Measurements from ENCODE around the gene ATP6V1E1. TPM values are rescaled to one million over a fixed set of nuclear protein-coding genes. Genes with fewer than 3 reads are reported as not detected.
A peak's percentile ranks its signal among the peaks of the same experiment; 100 is the strongest.
"Not testable (repeated sequence)": the region's sequence is repeated elsewhere in the genome, so short reads cannot be mapped to it uniquely, and the experiment has no call there.

The ATP6V1E1 gene
- polyA plus RNA-seq, 3 donors, result 114 to 147 (median 144) TPM

DNA sequence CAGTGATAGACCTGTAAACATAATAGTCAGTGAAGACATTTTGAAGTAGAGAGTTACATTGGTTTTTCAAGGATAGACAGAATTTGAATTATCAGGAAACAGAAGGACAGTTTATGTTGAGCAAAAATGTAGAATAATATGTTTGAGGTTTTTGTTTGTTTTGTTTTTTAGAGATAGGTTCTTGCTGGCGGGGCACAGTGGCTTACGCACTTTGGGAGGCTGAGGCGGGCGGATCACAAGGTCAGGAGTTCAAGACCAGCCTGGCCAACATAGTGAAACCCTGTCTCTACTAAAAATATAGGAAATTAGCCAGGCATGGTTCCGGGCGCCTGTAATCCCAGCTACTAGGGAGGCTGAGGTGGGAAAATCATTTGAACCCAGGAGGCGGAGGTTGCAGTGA is 45.6 kb upstream of the ATP6V1E1 start:
- Histone ChIP-seq H3K4me3 (replicated peaks in 1 of 3; ENCODE audit: low read depth in 2 of 3, low read length in 3 of 3) (no peak overlapping the region), H3K9ac (ENCODE audit: insufficient read depth, low read length, poor library complexity, severe bottlenecking) (no peak overlapping the region), H3K9me3 (replicated peaks in 1 of 2; ENCODE audit: control insufficient read depth in 1 of 2, insufficient read depth in 1 of 2, low read length in 2 of 2) (no peaks in the 10 kb centered on the region), H4K20me1 (ENCODE audit: insufficient read depth, low read length) (no peaks in the 10 kb centered on the region), H3K4me1 (ENCODE audit: control insufficient read depth in 1 of 2, insufficient read depth in 2 of 2, low read length in 2 of 2) (peaks cover 69% of the 10 kb centered on the region in 2 donors), H3K27me3 (ENCODE audit: control insufficient read depth in 2 of 2, insufficient read depth in 2 of 2, low read length in 2 of 2) (no peaks in the 10 kb centered on the region), H3K4me2 (replicated peaks; ENCODE audit: extremely low read depth, low read length, poor library complexity, severe bottlenecking) (no peak overlapping the region), H3K36me3 (replicated peaks in 1 of 2; ENCODE audit: control insufficient read depth in 1 of 2, insufficient read depth in 2 of 2, low read length in 2 of 2) (peaks cover 2 to 16% of the 10 kb centered on the region in 2 donors), H3K79me2 (ENCODE audit: insufficient read depth, low read length) (peaks cover 100% of the 10 kb centered on the region), H2AFZ (ENCODE audit: insufficient read depth, low read depth, low read length, poor library complexity, severe bottlenecking) (no peak overlapping the region), H3K27ac (ENCODE audit: low read depth in 1 of 2, low read length in 2 of 2) (peak overlapping the region; percentile 28 to 62)
- H3K9me3 Mint-ChIP-seq, result peaks cover 0 to 6% (median 1%) of the 10 kb centered on the region in 7 donors
- H3K27me3 Mint-ChIP-seq (ENCODE audit: low read depth in 3 of 3), result peaks cover 0 to 1% (median 0%) of the 10 kb centered on the region in 3 donors
- WGBS (ENCODE audit: insufficient coverage), result 100% methylated on average over 1 of the region's 7 CpGs
- peak overlapping the region; percentile 65 to 93 (median 87) for H3K27ac Mint-ChIP-seq
- intact Hi-C loops (cut with micrococcal nuclease), result loop anchor here in 1 of 2 donors (5.0 kb wide), 1 partner anchor 37 kb away; the partner anchor contains the start of gene BCL2L13
- TF ChIP-seq, protein P1, sequence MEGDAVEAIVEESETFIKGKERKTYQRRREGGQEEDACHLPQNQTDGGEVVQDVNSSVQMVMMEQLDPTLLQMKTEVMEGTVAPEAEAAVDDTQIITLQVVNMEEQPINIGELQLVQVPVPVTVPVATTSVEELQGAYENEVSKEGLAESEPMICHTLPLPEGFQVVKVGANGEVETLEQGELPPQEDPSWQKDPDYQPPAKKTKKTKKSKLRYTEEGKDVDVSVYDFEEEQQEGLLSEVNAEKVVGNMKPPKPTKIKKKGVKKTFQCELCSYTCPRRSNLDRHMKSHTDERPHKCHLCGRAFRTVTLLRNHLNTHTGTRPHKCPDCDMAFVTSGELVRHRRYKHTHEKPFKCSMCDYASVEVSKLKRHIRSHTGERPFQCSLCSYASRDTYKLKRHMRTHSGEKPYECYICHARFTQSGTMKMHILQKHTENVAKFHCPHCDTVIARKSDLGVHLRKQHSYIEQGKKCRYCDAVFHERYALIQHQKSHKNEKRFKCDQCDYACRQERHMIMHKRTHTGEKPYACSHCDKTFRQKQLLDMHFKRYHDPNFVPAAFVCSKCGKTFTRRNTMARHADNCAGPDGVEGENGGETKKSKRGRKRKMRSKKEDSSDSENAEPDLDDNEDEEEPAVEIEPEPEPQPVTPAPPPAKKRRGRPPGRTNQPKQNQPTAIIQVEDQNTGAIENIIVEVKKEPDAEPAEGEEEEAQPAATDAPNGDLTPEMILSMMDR (IDR thresholded peaks at IDR 0.05), result no peak
- DNase-seq, result no peak
- H3K4me1 Mint-ChIP-seq, result peaks cover 78% of the 10 kb centered on the region
- peaks cover 18 to 41% of the 10 kb centered on the region in 2 donors for H3K36me3 Mint-ChIP-seq
- H3K4me3 Mint-ChIP-seq, result no peak overlapping the region

DNA sequence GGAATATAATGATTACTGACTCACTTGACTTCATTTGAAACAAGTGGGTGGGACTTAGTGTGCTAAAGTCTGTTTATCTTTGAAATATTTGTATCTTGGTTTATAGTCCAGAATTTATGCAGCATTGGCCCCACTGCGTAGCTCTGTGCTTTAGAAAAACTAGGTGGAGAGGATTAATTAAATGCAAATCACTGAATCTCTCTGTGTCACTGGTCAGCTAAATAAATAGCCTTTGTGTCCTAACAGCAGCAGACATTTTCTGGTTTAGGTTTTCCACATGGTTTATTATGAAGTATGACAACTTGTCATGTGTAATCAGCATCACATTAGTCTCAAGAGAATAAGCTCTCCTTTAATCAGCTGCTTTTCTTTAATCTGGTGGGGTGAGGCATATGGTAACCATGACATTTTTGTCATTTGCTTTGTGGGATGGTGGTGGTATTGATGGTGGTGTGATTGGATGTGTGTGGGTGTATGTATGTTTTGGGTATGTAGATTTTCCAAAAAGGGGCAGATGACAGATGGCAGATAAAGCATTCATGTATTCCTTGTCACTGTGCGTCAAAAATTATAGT is 44.0 kb upstream of the ATP6V1E1 start:
- no peaks in the 10 kb centered on the region for H4K20me1 ChIP-seq (ENCODE audit: insufficient read depth, low read length)
- peaks cover 19 to 43% of the 10 kb centered on the region in 2 donors for H3K36me3 Mint-ChIP-seq
- H3K4me1 ChIP-seq (ENCODE audit: control insufficient read depth in 1 of 2, insufficient read depth in 2 of 2, low read length in 2 of 2), result peaks cover 58 to 61% of the 10 kb centered on the region in 2 donors
- no peak overlapping the region for H2AFZ ChIP-seq (ENCODE audit: insufficient read depth, low read depth, low read length, poor library complexity, severe bottlenecking)
- peaks cover 2 to 16% of the 10 kb centered on the region in 2 donors for H3K36me3 ChIP-seq (replicated peaks in 1 of 2; ENCODE audit: control insufficient read depth in 1 of 2, insufficient read depth in 2 of 2, low read length in 2 of 2)
- peak in 1 of 3 donors; percentile 8 for DNase-seq
- H3K27me3 ChIP-seq (ENCODE audit: control insufficient read depth in 2 of 2, insufficient read depth in 2 of 2, low read length in 2 of 2), result no peaks in the 10 kb centered on the region
- no peaks in the 10 kb centered on the region for H3K9me3 ChIP-seq (replicated peaks in 1 of 2; ENCODE audit: control insufficient read depth in 1 of 2, insufficient read depth in 1 of 2, low read length in 2 of 2)
- no CpG with 5 or more reads among the region's 2 CpGs for WGBS (ENCODE audit: insufficient coverage)
- H3K27ac Mint-ChIP-seq, result peak overlapping the region; percentile 88 to 97 (median 94)
- peaks cover 68% of the 10 kb centered on the region for H3K4me1 Mint-ChIP-seq
- H3K9ac ChIP-seq (ENCODE audit: insufficient read depth, low read length, poor library complexity, severe bottlenecking), result no peak overlapping the region
- H3K4me3 ChIP-seq (replicated peaks in 1 of 3; ENCODE audit: low read depth in 2 of 3, low read length in 3 of 3), result peak overlapping the region in 1 of 3 experiments; percentile 6
- TF ChIP-seq, protein P1 (IDR thresholded peaks at IDR 0.05), result no peak
- H3K79me2 ChIP-seq (ENCODE audit: insufficient read depth, low read length), result peaks cover 99% of the 10 kb centered on the region
- peaks cover 0 to 7% (median 4%) of the 10 kb centered on the region in 7 donors for H3K9me3 Mint-ChIP-seq
- H3K4me3 Mint-ChIP-seq, result peak overlapping the region in 1 of 2 donors; percentile 63
- intact Hi-C loops (cut with micrococcal nuclease), result loop anchor here in 1 of 2 donors (5.0 kb wide), 1 partner anchor 35 kb away; the partner anchor contains the start of gene BCL2L13
- H3K27ac ChIP-seq (ENCODE audit: low read depth in 1 of 2, low read length in 2 of 2), result peak overlapping the region in 1 of 2 donors; percentile 83
- H3K27me3 Mint-ChIP-seq (ENCODE audit: low read depth in 3 of 3), result peaks cover 0 to 1% (median 0%) of the 10 kb centered on the region in 3 donors
- peak overlapping the region; percentile 40 for H3K4me2 ChIP-seq (replicated peaks; ENCODE audit: extremely low read depth, low read length, poor library complexity, severe bottlenecking)

DNA sequence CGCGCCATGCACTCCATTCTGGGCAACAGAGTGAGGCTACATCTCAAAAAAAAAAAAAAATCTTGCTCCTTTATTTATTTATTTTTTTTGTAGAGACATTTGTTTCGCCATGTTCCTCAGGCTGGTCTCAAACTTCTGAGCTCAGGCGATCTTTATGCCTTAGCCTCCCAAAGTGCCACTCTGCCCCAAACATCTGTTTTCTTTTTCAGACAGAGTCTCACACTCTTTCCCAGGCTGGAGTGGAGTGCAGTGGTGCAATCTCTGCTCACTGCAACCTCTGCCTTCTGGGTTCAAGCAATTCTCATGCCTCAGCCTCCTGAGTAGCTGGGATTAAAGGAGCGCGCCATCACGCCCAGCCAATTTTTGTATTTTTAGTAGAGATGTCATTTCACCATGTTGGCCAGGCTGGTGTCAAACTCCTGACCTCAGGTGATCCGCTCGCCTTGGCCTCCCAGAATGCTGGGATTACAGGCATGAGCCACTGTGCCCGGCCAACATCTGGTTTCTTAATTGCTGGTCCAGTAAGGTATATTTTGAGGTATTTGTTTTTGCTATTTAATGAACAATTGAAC is 43.1 kb upstream of the ATP6V1E1 start:
- Mint-ChIP-seq H3K27ac (peak overlapping the region; percentile 62 to 97 (median 93)), H3K36me3 (peaks cover 22 to 52% of the 10 kb centered on the region in 2 donors), H3K4me1 (peaks cover 66% of the 10 kb centered on the region)
- DNase-seq; H3K27me3 ChIP-seq (ENCODE audit: control insufficient read depth in 2 of 2, insufficient read depth in 2 of 2, low read length in 2 of 2); H4K20me1 ChIP-seq (ENCODE audit: insufficient read depth, low read length); H2AFZ ChIP-seq (ENCODE audit: insufficient read depth, low read depth, low read length, poor library complexity, severe bottlenecking); H3K9me3 ChIP-seq (replicated peaks in 1 of 2; ENCODE audit: control insufficient read depth in 1 of 2, insufficient read depth in 1 of 2, low read length in 2 of 2); H3K9me3 Mint-ChIP-seq; H3K4me3 Mint-ChIP-seq; H3K27me3 Mint-ChIP-seq (ENCODE audit: low read depth in 3 of 3); H3K4me2 ChIP-seq (replicated peaks; ENCODE audit: extremely low read depth, low read length, poor library complexity, severe bottlenecking); H3K4me3 ChIP-seq (replicated peaks in 1 of 3; ENCODE audit: low read depth in 2 of 3, low read length in 3 of 3); H3K9ac ChIP-seq (ENCODE audit: insufficient read depth, low read length, poor library complexity, severe bottlenecking): not testable (repeated sequence)
- intact Hi-C loops (cut with micrococcal nuclease), result loop anchor here in 1 of 2 donors (5.0 kb wide), 1 partner anchor 34 kb away; the partner anchor contains the start of gene BCL2L13
- peaks cover 99% of the 10 kb centered on the region for H3K79me2 ChIP-seq (ENCODE audit: insufficient read depth, low read length)
- peaks cover 2 to 16% of the 10 kb centered on the region in 2 donors for H3K36me3 ChIP-seq (replicated peaks in 1 of 2; ENCODE audit: control insufficient read depth in 1 of 2, insufficient read depth in 2 of 2, low read length in 2 of 2)
- peak overlapping the region in 1 of 2 donors; percentile 83 for H3K27ac ChIP-seq (ENCODE audit: low read depth in 1 of 2, low read length in 2 of 2)
- peaks cover 57 to 59% of the 10 kb centered on the region in 2 donors for H3K4me1 ChIP-seq (ENCODE audit: control insufficient read depth in 1 of 2, insufficient read depth in 2 of 2, low read length in 2 of 2)
- WGBS (ENCODE audit: insufficient coverage), result 100% methylated on average over 5 of the region's 10 CpGs

Data from CD14-positive monocyte (primary cell).